ENCODE data around the gene PIK3C3.

GRCh38 chr18:41939326-41939725 is 15.7 kb upstream of the PIK3C3 start:
- TF ChIP-seq NFIC (IDR thresholded peaks at IDR 0.05) (no peak), EP300 (IDR thresholded peaks at IDR 0.05; ENCODE audit: borderline replicate concordance) (no peak), CEBPB (IDR thresholded peaks at IDR 0.05) (no peak), CREB1 (IDR thresholded peaks at IDR 0.05; ENCODE audit: low read depth) (no peak), RAD21 (IDR thresholded peaks at IDR 0.05; ENCODE audit: low read depth) (no peak), YY1 (IDR thresholded peaks at IDR 0.05; ENCODE audit: low read depth) (no peak), USF1 (IDR thresholded peaks at IDR 0.05) (no peak), REST (IDR thresholded peaks at IDR 0.05; ENCODE audit: low read depth) (no peak), EGR1 (IDR thresholded peaks at IDR 0.05) (no peak)
